AG04450 (cell line): ENCODE data around the gene CCDC169. TPM values are rescaled to one million over a fixed set of nuclear protein-coding genes. Genes with fewer than 3 reads are reported as not detected.

ENCODE experiments used
- CTCF ChIA-PET: fragments of 300-600, 350-600 bp; formaldehyde crosslinking; extraction: SDS; loops from one replicate; lab custom pipeline; 2022; ENCODE audit warnings: antibody characterized with exemption, inconsistent platforms; lab: Charles Lee
- POLR2A ChIA-PET: fragments of 350-600 bp; formaldehyde crosslinking; extraction: SDS; loops from one replicate; lab custom pipeline; 2021; ENCODE audit warnings: antibody characterized with exemption, inconsistent platforms; lab: Yijun Ruan, JAX
- DNase-seq: peaks from one replicate; pipeline ENCODE4 v3.0.0-alpha.2; 2011; ENCODE audit warnings: low read depth, low spot score
- H3K27ac ChIP-seq: one replicate; pipeline ENCODE4 v1.5.1; 2012; ENCODE audit warnings: low read depth, low read length, control low read depth
- H3K27me3 ChIP-seq: one replicate; pipeline ENCODE4 v1.6.0; 2012; ENCODE audit warnings: low read length; ENCODE audit not compliant: control insufficient read depth, insufficient read depth
- H3K4me3 ChIP-seq: 2 replicates; pipeline ENCODE4 v1.5.1; 2011; ENCODE audit warnings: mild to moderate bottlenecking, low read depth, low read length, control low read depth
- H3K9me3 ChIP-seq: 2 replicates; pipeline ENCODE4 v1.5.1; 2012; ENCODE audit warnings: low read length; ENCODE audit not compliant: control insufficient read depth, insufficient read depth
- polyA plus RNA-seq: library from polyadenylated mRNA; depleted of rRNA; stranded (reverse); fragments of >200 nt; gene quantifications from 2 replicates; pipeline ENCODE4 v1.2.3, GENCODE V29; 2011
- TF ChIP-seq, protein P1 (sequence below): IDR thresholded peaks from 2 replicates; pipeline ENCODE4 v1.5.1; 2011; ENCODE audit warnings: low read depth, low read length, control low read depth, inconsistent platforms

The CCDC169 gene
- polyA plus RNA-seq, 1 experiment: 2.2 TPM

DNA sequence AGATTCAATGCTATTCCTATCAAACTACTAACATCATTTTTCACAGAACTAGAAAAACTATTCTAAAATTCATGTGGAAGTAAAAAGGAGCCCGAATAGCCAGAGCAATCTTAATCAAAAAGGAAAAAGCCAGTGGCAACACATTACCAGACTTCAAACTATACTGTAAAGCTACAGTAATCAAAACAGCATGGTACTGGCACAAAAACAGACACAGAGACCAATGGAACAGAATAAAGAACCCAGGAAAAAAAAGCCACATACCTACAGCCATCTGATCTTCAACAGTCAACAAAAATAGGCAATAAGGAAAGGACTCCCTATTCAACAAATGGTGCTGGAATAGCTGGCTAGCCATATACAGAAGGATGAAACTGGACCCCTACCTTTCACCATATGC is 72.9 kb downstream of the CCDC169 start:
- TF ChIP-seq, protein P1, sequence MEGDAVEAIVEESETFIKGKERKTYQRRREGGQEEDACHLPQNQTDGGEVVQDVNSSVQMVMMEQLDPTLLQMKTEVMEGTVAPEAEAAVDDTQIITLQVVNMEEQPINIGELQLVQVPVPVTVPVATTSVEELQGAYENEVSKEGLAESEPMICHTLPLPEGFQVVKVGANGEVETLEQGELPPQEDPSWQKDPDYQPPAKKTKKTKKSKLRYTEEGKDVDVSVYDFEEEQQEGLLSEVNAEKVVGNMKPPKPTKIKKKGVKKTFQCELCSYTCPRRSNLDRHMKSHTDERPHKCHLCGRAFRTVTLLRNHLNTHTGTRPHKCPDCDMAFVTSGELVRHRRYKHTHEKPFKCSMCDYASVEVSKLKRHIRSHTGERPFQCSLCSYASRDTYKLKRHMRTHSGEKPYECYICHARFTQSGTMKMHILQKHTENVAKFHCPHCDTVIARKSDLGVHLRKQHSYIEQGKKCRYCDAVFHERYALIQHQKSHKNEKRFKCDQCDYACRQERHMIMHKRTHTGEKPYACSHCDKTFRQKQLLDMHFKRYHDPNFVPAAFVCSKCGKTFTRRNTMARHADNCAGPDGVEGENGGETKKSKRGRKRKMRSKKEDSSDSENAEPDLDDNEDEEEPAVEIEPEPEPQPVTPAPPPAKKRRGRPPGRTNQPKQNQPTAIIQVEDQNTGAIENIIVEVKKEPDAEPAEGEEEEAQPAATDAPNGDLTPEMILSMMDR: no peak
- Histone ChIP-seq H3K27me3 (no peaks in the 10 kb centered on the region), H3K4me3 (no peak overlapping the region), H3K9me3 (no peaks in the 10 kb centered on the region), H3K27ac (no peak overlapping the region)
- POLR2A ChIA-PET: no interaction called here
- DNase-seq: no peak
- CTCF ChIA-PET: no interaction called here

- Histone ChIP-seq H3K27me3 (no peaks in the 10 kb centered on the region), H3K9me3 (peaks cover 2% of the 10 kb centered on the region; the same call in 1 of the 2 replicates), H3K27ac (no peak overlapping the region), H3K4me3 (no peak overlapping the region)
- DNase-seq: no peak
- ChIA-PET POLR2A (no interaction called here), CTCF (no interaction called here)
- TF ChIP-seq, protein P1: no peak
These were observed 77.7 kb downstream of the CCDC169 start for GRCh38 chr13:36219883-36220282.

DNA sequence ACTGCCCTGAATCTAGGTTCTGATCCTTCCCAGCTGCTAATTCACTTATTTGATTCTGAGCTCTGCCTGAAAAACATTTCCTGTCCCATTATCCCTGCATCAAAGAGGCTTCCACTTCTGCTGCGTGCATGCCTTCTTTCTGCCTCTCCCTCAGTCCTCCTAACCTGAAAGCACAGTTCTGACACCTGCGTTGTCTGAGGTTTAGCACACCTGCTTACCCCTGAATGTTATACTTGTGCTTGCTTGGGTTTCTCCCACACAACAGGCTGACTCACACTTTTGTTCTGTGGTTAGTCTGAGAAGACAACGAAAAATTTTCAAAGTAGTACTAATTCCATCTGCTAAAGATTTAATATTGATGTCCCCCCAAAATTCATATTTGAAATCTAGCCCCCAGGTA is 80.2 kb downstream of the CCDC169 start:
- DNase-seq: no peak
- peaks cover 11% of the 10 kb centered on the region; the same call in 1 of the 2 replicates for H3K9me3 ChIP-seq
- TF ChIP-seq, protein P1: no peak
- H3K4me3 ChIP-seq: no peak overlapping the region
- no peak overlapping the region for H3K27ac ChIP-seq
- ChIA-PET POLR2A (no interaction called here), CTCF (no interaction called here)
- no peaks in the 10 kb centered on the region for H3K27me3 ChIP-seq

- Histone ChIP-seq H3K9me3 (peaks cover 11% of the 10 kb centered on the region; the same call in 1 of the 2 replicates), H3K4me3 (no peak within 1 kb of the TSS), H3K27me3 (no peaks in the 10 kb centered on the region), H3K27ac (no peak within 1 kb of the TSS)
- ChIA-PET CTCF (no interaction called here), POLR2A (no interaction called here)
- TF ChIP-seq, protein P1: no peak
- DNase-seq: no peak
These were observed 83.3 kb downstream of the CCDC169 start, which contains the start of gene SOHLH2 for GRCh38 chr13:36214163-36214921. Gene SOHLH2, minus strand, starts transcription at chr13:36214556. Its CDS starts 30 bp downstream, at chr13:36214526.

DNA sequence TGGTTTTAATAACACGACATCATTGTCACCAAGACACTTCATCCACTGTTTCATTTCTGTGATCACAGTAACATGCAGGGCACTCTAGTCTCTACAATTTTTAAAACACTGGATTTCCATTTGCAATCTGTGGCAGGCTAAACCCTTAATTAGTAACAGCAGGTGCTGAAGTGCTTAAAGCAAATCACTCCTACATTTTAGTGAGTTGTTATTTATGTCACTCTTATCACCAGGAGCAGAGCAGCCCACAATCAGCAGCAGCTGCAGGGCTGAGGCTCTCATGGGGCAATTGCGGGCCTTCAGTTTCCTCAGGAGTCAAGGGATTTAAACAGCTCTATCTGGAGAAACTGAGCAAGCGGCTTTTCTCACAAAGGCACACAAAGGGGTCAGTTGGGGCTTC is 84.8 kb downstream of the CCDC169 start:
- Histone ChIP-seq H3K27me3 (no peaks in the 10 kb centered on the region), H3K27ac (no peak overlapping the region), H3K4me3 (no peak overlapping the region), H3K9me3 (peaks cover 11% of the 10 kb centered on the region; the same call in 1 of the 2 replicates)
- TF ChIP-seq, protein P1: no peak
- ChIA-PET CTCF (no interaction called here), POLR2A (no interaction called here)
- DNase-seq: no peak
